Measurements from ENCODE around the gene CDH23.
"Not testable (repeated sequence)": the region's sequence is repeated elsewhere in the genome, so short reads cannot be mapped to it uniquely, and the experiment has no call there.

Gene CDH23

DNA sequence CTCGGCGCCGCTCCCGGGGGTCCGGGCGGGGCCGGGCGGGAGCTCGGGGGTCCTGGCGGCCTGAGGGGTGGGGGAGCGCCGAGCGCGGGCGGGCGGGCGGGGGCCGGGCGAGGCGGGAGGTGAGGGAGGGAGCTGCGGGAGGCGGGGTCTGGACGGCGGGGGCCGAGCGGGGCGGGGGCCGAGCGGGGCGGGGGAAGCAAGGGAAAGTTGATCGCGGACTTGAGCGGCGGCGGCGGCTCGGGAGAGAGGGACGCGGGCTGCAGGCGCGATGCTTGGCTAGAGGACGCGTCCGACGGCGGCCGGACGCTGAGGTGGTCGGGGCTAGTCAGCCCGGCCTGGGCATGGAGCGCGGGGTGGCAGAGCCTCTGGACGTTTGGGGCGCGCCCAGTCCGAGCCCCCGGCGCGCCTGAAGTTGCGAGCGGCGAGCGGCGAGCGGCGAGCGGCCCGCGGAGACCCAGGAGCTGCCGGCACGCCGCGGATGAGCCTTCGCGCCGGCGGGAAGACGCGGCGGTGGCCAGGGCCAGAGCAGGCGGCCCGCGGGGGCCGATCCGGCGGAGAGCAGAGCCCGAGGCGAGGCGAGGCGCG, at the start of gene CDH23:
TSS of gene CDH23 (plus strand) at position 210 of the 585 bp plus-strand sequence. CDS start 42,912 bp downstream, outside the sequence.
- DNase-seq (ENCODE audit: low spot score) = no peak

DNA sequence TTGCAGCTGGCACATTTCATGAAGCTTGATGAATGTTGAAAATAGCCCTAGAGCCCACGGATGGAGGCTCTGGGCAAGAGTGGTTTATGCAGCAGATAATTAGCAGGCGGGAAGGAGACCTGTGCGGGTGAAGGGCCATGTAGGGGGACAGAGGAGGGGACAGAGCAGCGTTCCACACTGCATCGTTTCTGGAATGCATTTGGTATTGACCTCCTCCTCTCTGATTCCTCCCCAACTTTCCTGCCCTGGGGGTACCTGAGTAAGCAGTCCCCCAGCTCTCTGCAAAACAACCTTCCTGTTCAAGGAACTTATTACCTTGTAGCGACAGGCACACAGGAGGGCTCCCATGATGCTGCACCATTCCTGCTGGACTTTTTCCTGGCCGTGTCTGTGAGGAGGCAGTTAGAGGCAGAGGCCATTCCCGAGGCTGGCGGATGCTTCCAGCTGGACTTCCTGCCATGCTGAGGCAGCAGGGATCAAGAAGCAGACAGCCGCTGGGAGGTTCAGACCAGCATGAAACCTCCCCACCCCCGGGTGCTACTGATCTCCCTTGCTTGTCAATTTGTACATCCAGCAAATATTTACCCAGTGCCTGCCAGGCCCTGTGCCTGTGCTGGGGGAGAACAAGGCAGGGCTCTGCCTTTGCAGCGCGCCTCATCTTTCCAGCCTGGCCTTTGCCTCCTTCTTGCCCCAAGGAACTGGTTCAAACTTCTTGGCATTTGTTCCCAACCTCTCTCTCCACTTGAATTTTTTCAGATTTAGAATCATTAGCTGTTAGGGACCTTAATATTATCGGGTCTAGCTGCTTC, 48.9 kb upstream of the CDH23 start:
- no peak for DNase-seq (ENCODE audit: low spot score)

DNA sequence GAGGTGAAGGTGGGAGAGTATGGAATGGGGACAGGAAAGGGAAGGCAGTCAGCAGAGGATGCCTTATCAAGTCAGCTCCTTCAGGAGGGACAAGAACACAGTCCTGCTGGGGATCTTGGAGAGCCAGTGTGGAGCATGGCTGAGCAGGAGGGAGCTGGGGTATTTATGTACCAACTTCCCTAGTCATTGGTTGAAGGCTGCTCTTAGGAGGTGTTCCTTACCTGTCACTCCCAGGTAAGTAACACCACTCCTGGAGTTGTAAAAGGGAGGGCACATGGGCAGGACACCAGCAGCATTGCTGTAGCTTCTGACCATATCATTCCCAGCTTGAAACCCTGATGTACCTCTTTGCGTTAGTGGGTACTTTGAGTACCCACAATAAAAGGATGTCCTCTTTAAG, 47.9 kb upstream of the CDH23 start:
- DNase-seq (ENCODE audit: low spot score) = no peak

DNA sequence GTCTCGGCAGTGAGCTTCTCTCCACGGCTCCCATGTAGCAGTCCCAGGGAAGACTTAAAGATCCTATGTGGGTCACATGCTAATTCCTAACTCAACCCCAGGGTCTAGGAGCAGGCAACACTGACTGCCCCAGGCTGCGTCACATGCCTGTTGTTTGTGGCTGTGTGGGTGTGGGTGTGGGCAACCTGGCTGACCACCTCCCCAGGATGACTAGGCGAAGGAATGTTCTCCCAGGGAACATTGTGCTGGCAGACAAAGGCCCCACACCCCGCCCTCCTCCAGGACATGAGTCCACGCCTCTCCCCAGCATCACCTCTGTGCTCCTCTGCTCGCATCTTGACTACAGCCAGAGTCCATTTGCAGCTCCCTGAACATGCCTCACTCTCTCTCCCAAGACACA, 47.3 kb upstream of the CDH23 start:
- DNase-seq (ENCODE audit: low spot score) = no peak

DNA sequence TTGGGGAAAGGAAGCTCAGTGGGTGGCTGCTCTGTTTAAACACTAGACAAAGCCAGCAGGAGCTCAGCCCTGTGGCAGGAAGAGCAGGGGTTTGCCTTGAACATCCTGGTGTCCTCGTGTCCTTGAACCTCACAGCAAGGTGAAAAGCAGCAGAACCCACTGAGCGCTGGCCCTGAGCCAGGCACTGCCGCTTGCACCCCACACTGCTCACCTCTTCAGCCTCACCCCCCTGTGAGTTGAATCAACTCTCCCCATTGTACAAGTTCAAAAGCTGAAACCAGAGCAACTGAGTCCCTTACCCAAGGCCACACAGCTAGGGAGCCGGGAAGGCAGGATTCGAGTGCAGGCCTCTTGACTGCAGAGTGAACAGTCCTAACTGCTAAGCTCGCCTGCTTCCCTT, 45.6 kb upstream of the CDH23 start:
- no peak for DNase-seq (ENCODE audit: low spot score)

DNA sequence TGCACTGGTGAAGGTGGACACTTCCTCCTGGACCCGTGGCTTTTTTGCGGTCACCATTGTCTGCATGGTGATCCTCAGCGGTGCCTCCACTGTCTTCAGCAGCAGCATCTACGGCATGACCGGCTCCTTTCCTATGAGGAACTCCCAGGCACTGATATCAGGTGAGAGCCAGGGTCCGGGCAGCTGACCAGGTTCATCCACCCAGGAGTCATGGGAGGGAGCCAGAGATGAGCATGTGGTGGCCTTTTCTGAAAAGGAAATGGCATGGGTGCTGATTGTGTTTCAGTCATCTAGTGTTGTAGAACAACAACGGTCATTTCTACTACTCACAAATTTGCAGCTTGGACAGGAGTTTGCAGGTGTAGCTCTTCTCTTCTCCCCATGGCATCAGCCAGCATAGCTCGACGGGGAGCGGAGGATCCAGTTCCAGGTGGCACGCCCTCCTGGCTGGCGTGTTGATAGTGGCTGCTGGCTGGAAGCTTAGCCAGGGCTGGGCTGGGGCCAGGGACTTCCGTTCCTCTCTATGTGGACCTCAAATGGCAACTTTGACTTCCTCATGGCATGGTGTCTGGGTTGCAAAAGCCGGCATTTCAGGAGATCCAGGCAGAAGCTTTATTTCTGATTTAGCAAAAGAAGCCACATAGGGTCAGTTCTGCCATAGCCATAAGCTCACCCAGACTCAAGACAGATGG, 44.9 kb upstream of the CDH23 start:
- DNase-seq (ENCODE audit: low spot score) = no peak

DNA sequence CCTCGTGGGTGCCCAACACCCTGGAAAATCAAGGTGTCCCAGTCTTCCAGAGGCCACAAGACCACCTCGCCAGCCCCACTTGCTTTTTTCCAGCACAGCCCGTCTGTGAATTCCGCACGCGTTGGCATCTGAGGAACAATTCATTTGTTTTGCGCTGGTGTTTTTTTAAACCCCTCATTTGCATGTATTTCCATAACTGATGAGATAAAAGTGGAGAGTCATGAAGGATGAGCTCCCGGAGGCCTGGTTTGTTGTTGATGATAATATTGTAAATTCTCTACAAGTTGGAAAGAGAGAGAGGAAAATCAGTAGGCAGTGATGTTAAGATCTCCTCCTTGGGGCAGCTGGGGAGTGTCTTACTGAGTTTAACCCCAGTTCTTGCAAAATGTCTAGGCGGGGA, 43.1 kb upstream of the CDH23 start:
- DNase-seq (ENCODE audit: low spot score) = no peak

DNA sequence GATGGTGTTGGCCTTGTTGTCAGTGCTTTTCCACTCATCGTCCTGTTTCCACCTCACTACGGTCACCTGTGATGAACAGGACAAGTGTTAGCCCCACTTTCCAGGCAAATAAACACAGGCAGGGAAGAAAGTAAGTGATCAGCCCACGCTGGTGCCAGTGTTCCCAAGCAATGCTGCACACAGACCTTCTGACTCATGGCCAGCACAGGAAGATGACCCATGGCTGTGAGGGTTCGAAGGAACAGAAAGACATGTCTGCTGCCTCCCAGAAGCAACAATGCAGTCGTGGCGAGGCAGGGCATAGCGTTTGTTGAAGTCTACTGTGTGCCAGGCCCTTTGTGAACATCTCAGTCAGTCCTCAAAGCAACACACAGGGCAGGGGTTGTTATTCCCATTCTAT, 41.9 kb upstream of the CDH23 start:
- no peak for DNase-seq (ENCODE audit: low spot score)

DNA sequence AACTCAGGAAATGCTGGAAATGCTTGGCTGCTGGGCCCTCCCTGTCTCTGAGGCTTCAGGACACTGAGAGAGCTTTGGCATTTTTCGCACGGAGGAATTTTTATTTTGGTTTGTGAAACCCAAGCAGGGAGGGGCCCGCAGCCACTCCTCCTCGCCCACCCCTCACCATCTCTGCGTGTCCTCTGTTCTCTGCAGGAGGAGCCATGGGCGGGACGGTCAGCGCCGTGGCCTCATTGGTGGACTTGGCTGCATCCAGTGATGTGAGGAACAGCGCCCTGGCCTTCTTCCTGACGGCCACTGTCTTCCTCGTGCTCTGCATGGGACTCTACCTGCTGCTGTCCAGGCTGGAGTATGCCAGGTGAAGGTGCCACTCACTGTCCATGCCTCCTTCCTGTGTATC, 40.8 kb upstream of the CDH23 start:
- DNase-seq (ENCODE audit: low spot score) = no peak

DNA sequence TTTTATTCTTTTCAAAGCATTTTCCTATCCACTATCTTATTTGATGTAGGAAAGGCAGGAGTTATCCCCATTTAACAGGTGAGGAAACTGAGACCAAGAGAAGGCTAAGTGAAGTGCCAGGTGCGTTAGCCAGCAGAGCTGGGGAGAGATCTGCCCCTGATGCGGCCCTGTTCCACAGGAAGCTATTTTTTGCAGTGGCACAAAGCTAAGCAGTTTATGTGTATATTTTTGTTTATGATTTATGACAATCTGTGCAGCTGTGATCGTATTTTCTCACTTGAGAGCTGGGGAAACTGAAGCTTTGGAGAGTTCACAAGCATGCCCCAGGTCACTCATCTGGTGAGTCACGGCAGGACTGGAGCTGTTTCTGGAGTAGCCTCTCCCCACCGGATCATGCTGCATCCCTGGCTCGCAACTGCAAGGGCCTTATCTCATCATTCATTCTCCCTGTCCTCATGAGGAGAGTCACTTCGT, 38.9 kb upstream of the CDH23 start:
- no peak for DNase-seq (ENCODE audit: low spot score)

DNA sequence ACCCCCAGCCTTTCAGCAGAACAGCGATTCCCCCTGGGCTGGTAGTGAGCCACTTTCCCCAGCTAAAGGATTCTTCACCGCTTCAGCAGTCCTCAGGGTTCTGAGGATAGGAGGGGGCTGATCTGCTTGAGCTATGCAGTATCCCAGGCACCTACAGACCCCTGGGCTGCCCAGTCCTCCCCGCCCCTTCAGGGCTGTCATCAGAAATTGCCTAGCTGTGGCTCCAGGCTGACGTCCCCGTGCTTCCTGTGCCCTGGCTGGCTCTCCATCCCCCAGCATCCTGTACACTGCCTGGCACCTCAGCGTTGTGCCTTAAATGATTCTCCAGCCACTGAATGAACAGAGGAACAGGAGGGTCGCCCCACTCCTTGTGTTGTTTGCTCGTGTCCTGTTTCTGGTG, 38.4 kb upstream of the CDH23 start:
- DNase-seq (ENCODE audit: low spot score) = no peak

DNA sequence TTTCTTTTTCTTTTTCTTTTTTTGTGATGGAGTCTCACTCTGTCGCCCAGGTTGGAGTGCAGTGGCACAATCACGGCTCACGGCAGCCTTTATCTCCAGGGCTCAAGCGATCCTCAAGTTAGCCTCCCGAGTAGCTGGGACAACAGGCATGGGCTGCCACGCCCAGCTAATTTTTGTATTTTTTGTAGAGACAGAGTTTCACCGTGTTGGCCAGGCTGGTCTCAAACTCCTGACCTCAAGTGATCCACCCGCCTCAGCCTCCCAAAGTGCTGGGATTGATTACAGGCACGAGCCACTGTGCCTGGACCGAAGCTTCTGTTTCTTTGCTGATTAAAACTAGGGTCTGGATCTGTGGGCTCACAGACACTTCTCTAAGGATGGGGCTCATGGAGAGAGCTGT, 37.8 kb upstream of the CDH23 start:
- DNase-seq (ENCODE audit: low spot score) = not testable (repeated sequence)

DNA sequence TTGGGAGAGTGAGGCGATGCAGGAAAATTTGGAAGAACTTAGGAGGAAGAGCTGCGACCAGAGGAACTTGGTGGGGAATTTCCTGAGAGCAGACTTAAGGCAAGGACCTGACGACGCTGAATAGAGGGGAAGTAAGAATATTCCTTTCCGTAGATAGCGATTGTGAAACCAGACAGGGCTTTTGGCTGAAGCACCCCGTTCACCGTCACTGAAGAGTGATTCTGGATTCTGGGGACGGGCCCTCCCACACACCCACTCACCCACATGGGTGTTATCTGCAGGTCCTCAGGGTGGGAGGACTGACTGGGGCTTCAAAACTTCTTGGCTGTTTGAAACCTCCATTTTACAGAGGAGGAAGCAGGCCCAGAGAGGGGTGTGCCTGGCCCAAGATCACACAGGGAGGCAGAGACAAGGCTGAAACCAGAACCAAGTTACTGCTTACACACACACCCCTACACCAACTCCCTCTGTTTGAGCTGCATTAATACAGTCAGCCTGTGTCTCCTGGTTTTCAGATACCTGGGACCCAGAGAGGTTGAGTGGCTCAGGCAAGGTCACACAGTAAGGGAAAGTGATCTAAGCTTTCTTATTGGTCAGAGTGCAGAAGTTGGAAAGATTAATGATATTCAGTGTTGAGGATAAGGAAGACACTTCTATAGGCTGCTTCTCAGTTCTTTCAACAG, 37.2 kb upstream of the CDH23 start:
- DNase-seq (ENCODE audit: low spot score) = no peak

DNA sequence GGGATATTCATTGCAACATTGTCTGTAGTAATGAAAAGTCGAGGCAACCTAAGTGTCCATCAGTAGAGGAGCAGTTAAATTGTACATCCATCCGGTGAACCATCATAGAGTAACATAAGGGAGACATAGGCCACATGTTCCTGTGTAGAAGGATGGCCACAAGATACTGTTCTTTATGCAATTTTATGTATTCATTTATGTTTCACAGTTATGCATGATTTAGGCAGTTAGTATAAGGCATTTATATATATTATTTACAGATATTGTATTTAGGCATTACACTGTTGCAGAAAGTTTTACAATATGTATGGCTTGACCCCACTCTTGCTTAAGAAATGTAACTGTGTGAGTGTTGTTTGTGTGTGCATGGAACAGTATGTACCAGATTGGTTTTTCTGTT, 36.0 kb upstream of the CDH23 start:
- DNase-seq (ENCODE audit: low spot score) = no peak

DNA sequence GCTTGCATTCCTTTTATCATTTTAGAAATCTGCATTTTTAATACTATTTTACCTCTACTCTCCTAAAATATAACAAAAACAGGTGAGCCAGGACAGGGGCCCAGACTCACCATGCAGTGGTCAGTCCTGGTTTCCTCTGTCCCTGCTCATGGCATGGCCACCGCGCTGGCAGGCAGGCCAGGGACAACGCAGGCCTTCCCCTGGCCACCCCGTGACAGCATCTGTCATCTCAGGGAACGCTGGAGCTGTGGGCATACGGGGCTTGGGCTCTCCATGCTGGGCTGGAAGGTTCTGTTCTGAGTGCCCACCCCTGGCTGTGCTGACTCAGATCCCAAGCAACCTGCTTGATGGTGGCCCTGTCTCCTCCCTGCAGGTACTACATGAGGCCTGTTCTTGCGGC, 35.1 kb upstream of the CDH23 start:
- no peak for DNase-seq (ENCODE audit: low spot score)

DNA sequence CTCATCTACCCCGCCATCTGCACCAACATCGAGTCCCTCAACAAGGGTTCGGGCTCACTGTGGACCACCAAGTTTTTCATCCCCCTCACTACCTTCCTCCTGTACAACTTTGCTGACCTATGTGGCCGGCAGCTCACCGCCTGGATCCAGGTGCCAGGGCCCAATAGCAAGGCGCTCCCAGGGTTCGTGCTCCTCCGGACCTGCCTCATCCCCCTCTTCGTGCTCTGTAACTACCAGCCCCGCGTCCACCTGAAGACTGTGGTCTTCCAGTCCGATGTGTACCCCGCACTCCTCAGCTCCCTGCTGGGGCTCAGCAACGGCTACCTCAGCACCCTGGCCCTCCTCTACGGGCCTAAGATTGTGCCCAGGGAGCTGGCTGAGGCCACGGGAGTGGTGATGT, 34.6 kb upstream of the CDH23 start:
- DNase-seq (ENCODE audit: low spot score) = no peak

DNA sequence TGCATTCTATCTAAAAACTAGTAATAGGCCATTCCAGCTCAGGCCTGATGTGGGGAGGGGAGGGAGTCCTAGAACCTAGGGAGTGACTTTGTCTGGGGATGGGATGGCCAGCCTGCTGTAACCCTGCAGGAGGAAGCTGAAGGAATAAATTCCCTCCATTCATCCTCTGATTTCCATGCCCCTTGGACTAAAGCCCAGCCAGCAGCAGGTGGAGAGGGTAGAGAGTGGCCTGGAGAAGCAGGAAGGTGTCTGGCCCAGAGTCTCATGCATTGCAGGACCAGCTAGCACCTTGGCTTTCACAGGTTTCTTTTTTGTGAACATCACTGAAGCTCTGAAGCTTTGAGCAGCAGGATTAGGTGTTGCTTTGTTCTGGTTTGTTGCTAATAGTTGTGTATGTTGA, 32.8 kb upstream of the CDH23 start:
- no peak for DNase-seq (ENCODE audit: low spot score)

DNA sequence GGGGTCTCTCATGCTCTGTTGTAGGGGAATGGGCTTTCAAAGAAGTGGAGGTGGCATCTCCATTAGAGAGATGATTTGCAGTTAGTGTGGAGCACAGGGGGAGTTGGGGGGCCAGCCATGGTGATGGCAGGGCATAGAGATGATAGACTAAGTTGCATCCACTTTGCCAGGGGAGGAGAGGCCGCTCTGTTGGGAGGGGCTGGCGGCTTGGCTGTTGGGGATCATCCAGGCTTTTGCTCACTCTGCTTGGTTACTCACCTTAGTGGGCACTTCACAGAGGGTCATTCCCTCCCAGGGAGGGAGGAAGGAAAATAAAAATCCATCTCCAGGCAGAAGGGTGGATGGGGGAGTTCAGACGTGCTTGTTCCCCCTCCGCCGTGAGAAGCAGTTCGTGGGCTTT, 31.4 kb upstream of the CDH23 start:
- DNase-seq (ENCODE audit: low spot score) = no peak

DNA sequence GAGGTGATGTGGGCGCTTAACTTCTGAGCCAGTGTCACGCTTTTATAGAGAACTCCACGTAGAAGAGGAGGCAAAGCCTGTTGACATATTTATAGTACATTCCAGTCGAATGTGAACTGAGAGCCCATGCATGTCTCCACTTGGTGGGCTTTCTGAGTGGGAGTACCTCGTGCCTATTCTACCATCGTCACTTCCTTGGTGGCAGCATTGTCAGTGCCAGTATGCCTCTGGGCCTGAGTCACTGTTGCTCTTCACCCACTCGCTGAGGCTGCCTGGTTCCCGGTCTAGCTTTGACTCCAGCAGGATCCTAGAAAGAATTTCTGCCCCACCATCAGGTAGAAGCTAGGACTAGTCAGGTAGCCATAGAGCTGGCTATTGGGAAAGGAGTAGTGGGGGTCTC, 30.0 kb upstream of the CDH23 start:
- no peak for DNase-seq (ENCODE audit: low spot score)

DNA sequence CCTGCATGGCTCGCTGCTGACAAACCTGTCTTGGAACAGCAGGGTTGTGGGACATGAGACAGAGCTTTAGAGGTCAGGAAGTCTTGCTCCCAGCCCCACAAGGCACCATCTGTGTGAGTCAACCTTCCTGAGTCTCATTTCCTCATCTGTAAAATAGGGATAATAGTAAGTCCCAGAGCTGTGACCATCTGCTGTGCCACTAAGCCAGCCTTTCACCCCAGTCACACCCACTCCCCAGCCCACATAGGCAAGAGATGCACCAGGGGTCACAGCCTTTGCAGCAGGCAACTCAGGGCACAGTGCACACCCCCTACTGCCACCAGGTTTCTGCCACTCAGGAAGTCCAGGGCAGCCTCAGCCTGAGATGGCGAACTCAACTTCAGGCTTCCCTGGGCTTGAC, 29.4 kb upstream of the CDH23 start:
- DNase-seq (ENCODE audit: low spot score) = no peak

DNA sequence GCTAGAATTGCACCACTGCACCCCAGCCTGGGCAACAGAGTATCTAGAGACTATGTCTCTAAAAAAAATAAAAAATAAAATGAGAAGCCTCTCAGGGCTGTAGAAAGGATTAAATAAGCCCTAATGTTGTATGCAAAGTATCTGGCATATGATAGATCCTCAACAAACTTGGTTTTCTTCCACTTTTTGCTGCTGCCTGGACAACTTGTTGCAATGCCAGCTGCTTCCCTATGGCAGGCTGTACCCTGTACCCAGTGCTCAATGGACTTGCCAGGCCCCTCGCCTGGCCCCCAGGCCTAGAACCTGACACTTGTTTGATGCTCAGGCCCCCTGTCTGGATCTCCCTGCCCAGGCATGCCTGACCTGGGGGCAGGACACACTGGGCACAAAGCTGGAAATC, 28.5 kb upstream of the CDH23 start:
- DNase-seq (ENCODE audit: low spot score) = no peak

DNA sequence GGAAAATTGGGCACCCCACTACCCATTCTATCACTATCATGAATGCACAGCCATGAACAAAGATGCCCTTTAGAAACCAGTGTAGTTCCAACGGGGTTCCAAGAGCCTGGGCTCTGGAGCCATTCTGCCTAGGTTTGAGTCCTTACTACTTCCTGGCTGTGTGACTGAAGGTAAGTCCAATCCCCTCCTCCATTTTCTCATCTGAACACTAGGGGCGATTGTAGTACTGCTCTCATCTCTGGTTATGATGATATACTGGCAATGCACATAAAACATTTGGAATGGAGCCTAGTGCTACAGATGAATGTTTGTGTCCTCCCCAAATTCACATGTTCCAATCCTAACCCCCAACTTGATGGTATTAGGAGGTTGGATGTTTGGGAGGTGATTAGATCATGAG, 28.1 kb upstream of the CDH23 start:
- no peak for DNase-seq (ENCODE audit: low spot score)

DNA sequence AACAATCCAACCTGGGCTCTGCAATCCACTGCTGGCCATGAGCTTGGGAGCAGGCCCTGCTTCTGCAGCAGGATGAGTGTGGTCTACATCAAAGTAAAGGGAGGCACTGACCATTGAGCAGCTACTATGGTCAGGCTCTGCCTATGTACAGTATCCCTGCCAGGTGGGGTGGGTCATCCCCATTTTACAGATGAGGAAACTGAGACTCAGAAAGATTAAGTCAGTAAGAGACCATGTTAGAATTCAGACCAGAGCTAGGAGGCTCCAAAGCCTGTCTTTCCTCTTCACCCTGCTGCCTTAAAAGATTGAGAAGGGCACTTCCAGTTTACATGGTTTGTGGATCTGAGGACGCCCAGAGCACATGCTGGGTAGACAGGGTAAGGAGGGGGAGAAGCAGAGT, 27.1 kb upstream of the CDH23 start:
- DNase-seq (ENCODE audit: low spot score) = no peak

Data from hematopoietic multipotent progenitor cell treated with erythropoietin and hydrocortisone succinate and interleukin-3 and kit ligand, for 15 days (in vitro differentiated cells).